SK-N-SH (cell line): ENCODE results near the gene TM4SF4. TPM values are rescaled to one million over a fixed set of nuclear protein-coding genes. Genes with fewer than 3 reads are reported as not detected.

Experiments used
- CTCF ChIA-PET: fragments of 300-600, 350-600 bp; formaldehyde crosslinking; extraction: SDS; loops from one replicate; lab custom pipeline; 2021; lab: Yijun Ruan, JAX
- POLR2A ChIA-PET: fragments of 350-600 bp; sonication (Branson Sonifier 250); formaldehyde crosslinking; extraction: SDS; loops from one replicate; lab custom pipeline; 2020; ENCODE audit warnings: antibody characterized with exemption, inconsistent platforms; lab: Yijun Ruan, JAX
- DNase-seq: peaks from one replicate; pipeline ENCODE4 v3.0.0; 2012
- H2AFZ ChIP-seq: fragments of 200-600 bp; sonication (generic); 2 replicates; pipeline ENCODE4 v1.8.1; 2016; ENCODE audit warnings: antibody characterized with exemption, mild to moderate bottlenecking, low read depth
- H3F3A ChIP-seq: fragments of 200-600 bp; sonication (generic); replicated peaks from 2 replicates; pipeline ENCODE3; 2016; ENCODE audit warnings: antibody characterized with exemption, mild to moderate bottlenecking; ENCODE audit not compliant: insufficient read depth
- H3K27ac ChIP-seq, 2 experiments: fragments of 200-500 bp in 1 of 2; fragments of 200-600 bp in 1 of 2; sonication (Bioruptor generic) in 1 of 2; sonication (generic), shearing (Covaris generic) in 1 of 2; 2 replicates each; pipeline versions ENCODE4 v1.5.1 to v1.6.1; 2014 to 2016; ENCODE audit warnings: low read depth in 2 of 2, inconsistent platforms in 1 of 2, low read length in 1 of 2, mild to moderate bottlenecking in 1 of 2, mixed read lengths in 1 of 2
- H3K27me3 ChIP-seq: fragments of 200-600 bp; sonication (generic), shearing (Covaris generic); 2 replicates; pipeline ENCODE4 v1.6.1; 2016; ENCODE audit warnings: mixed run types; ENCODE audit not compliant: insufficient read depth
- H3K36me3 ChIP-seq, 2 experiments: fragments of 200-500 bp in 1 of 2; fragments of 200-600 bp in 1 of 2; sonication (Bioruptor generic) in 1 of 2; sonication (generic) in 1 of 2; replicated peaks in 1 of 2; 2 replicates each; pipeline versions ENCODE3 to v1.5.1; 2014 to 2016; ENCODE audit warnings: low read length in 1 of 2, mild to moderate bottlenecking in 1 of 2; ENCODE audit not compliant: insufficient read depth in 2 of 2, control insufficient read depth in 1 of 2
- H3K4me1 ChIP-seq, 2 experiments: fragments of 200-500 bp in 1 of 2; fragments of 200-600 bp in 1 of 2; sonication (Bioruptor generic) in 1 of 2; sonication (generic), shearing (Covaris generic) in 1 of 2; 2 replicates each; pipeline versions ENCODE4 v1.5.1 to v1.6.1; 2014 to 2016; ENCODE audit warnings: low read depth in 1 of 2, low read length in 1 of 2, mixed run types in 1 of 2; ENCODE audit not compliant: insufficient read depth in 2 of 2, control insufficient read depth in 1 of 2
- H3K4me2 ChIP-seq: fragments of 200-600 bp; sonication (generic), shearing (Covaris generic); 2 replicates; pipeline ENCODE4 v1.6.1; 2017; ENCODE audit warnings: mixed run types
- H3K4me3 ChIP-seq, 2 experiments: fragments of 200-500 bp in 1 of 2; fragments of 200-600 bp in 1 of 2; sonication (Bioruptor generic) in 1 of 2; sonication (generic), shearing (Covaris generic) in 1 of 2; 2 replicates each; pipeline versions ENCODE4 v1.5.1 to v1.8.1; 2014 to 2016; ENCODE audit warnings: low read depth in 2 of 2, inconsistent platforms in 1 of 2, low read length in 1 of 2, mild to moderate bottlenecking in 1 of 2, mixed read lengths in 1 of 2, moderate library complexity in 1 of 2
- H3K79me2 ChIP-seq: fragments of 200-600 bp; sonication (generic); 2 replicates; pipeline ENCODE4 v1.8.1; 2017; ENCODE audit warnings: mild to moderate bottlenecking; ENCODE audit not compliant: insufficient read depth
- H3K9ac ChIP-seq: fragments of 200-600 bp; sonication (generic); 2 replicates; pipeline ENCODE4 v1.6.1; 2017; ENCODE audit warnings: mixed run types
- H3K9me2 ChIP-seq: fragments of 200-600 bp; sonication (generic); 2 replicates; pipeline ENCODE4 v1.6.1; 2017; ENCODE audit warnings: mixed run types
- H3K9me3 ChIP-seq: fragments of 200-600 bp; sonication (generic); 2 replicates; pipeline ENCODE4 v1.6.1; 2017; ENCODE audit warnings: mixed run types, mild to moderate bottlenecking, moderate library complexity
- H4K20me1 ChIP-seq: fragments of 200-600 bp; sonication (generic); 2 replicates; pipeline ENCODE4 v1.6.1; 2017; ENCODE audit warnings: mild to moderate bottlenecking, mixed run types; ENCODE audit not compliant: insufficient read depth
- CHD2 ChIP-seq: fragments of 150-350 bp; IDR thresholded peaks from 2 replicates; pipeline ENCODE4 v1.6.1; 2018; ENCODE audit warnings: low read length; ENCODE audit not compliant: partially characterized antibody
- ELF1 ChIP-seq: IDR thresholded peaks from 2 replicates; pipeline ENCODE4 v1.4.0; 2012
- FOXJ3 ChIP-seq: sonication (generic); formaldehyde crosslinking; IDR thresholded peaks from 2 replicates; pipeline ENCODE4 v1.5.1; 2020; ENCODE audit warnings: mild to moderate bottlenecking, missing genetic modification reagents
- GABPA ChIP-seq: IDR thresholded peaks from 2 replicates; pipeline ENCODE4 v1.4.0; 2012; ENCODE audit warnings: low read depth, mild to moderate bottlenecking
- JUND ChIP-seq: IDR thresholded peaks from 2 replicates; pipeline ENCODE4 v1.4.0; 2012
- MEF2A ChIP-seq: IDR thresholded peaks from 2 replicates; pipeline ENCODE4 v1.4.0; 2012; ENCODE audit warnings: low read depth, borderline replicate concordance
- MXI1 ChIP-seq: IDR thresholded peaks from 2 replicates; pipeline ENCODE4 v1.6.1; 2012; ENCODE audit warnings: mild to moderate bottlenecking, low read depth, low read length, improper control_type of control experiment
- NFIC ChIP-seq: IDR thresholded peaks from 2 replicates; pipeline ENCODE4 v1.4.0; 2012; ENCODE audit warnings: borderline replicate concordance
- POLR2AphosphoS5 ChIP-seq: IDR thresholded peaks from 2 replicates; pipeline ENCODE4 v1.6.1; 2012; ENCODE audit warnings: low read depth, low read length
- SMC3 ChIP-seq: IDR thresholded peaks from 2 replicates; pipeline ENCODE4 v1.6.1; 2012; ENCODE audit warnings: low read depth, low read length, improper control_type of control experiment
- TCF12 ChIP-seq: IDR thresholded peaks from 2 replicates; pipeline ENCODE4 v1.4.0; 2012
- WGBS: methylation state at CpG from one replicate; pipeline ENCODE4 v1.1.6; 2017; ENCODE audit warnings: low lambda C conversion rate; 5-methylcytosine and 5-hydroxymethylcytosine counted together
- polyA plus RNA-seq, 3 experiments: library from polyadenylated mRNA; depleted of rRNA; stranded (reverse); fragments of >200 nt; gene quantifications; 2 replicates each; pipeline ENCODE4 v1.2.3, GENCODE V29; 2012
- TF ChIP-seq, protein P1 (sequence below): IDR thresholded peaks from 2 replicates; pipeline ENCODE4; 2012
- TF ChIP-seq, protein P2 (sequence below): IDR thresholded peaks from 2 replicates; pipeline ENCODE4 v1.4.0; 2012; ENCODE audit warnings: low read depth
- TF ChIP-seq, protein P3 (sequence below): fragments of 150-350 bp; IDR thresholded peaks from 2 replicates; pipeline ENCODE4 v1.6.1; 2016; ENCODE audit warnings: mild to moderate bottlenecking, low read depth, low read length
- TF ChIP-seq, protein P4 (sequence below): IDR thresholded peaks from 2 replicates; pipeline ENCODE4 v1.4.0; 2012; ENCODE audit warnings: low read depth, borderline replicate concordance
- TF ChIP-seq, protein P5 (sequence below): fragments of 150-350 bp; IDR thresholded peaks from 2 replicates; pipeline ENCODE4 v1.6.1; 2017; ENCODE audit warnings: antibody characterized with exemption, low read length, low read depth, borderline replicate concordance
- TF ChIP-seq, protein P6 (sequence below): IDR thresholded peaks from 2 replicates; pipeline ENCODE4 v1.6.1; 2012; ENCODE audit warnings: mild to moderate bottlenecking, low read depth, low read length, moderate library complexity
- TF ChIP-seq, protein P7 (sequence below): fragments of 200-600 bp; sonication (generic); IDR thresholded peaks from 2 replicates; pipeline ENCODE4 v1.6.1; 2017; ENCODE audit warnings: antibody characterized with exemption, mild to moderate bottlenecking, moderate library complexity

The TM4SF4 gene
- polyA plus RNA-seq, 1 of the 3 experiments (the other 2 are of a cell fraction), result 0.08 TPM

DNA sequence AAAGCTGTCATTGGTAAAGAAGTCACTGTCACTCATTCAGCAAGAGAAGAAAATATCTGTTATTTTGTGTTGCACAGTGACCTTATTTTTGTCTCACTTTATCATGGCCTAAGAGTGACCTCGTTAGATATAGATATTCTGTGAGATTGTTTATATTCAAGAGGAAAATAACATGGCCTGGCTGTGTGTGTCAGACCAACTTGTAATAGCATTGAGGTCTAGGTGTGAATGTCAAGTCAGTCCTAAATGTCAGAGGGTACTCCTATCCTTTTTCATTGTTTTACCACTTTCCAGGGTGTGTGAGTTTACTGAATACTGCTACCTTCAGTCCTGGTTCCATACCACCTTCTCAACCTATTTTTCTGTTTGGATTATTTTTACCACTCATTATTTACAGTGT, 18.5 kb upstream of the TM4SF4 start:
- 0 out of 2 replicates have a peak overlapping the region, but pooled peaks have one; percentile 33 for H2AFZ ChIP-seq
- TF ChIP-seq, protein P1, sequence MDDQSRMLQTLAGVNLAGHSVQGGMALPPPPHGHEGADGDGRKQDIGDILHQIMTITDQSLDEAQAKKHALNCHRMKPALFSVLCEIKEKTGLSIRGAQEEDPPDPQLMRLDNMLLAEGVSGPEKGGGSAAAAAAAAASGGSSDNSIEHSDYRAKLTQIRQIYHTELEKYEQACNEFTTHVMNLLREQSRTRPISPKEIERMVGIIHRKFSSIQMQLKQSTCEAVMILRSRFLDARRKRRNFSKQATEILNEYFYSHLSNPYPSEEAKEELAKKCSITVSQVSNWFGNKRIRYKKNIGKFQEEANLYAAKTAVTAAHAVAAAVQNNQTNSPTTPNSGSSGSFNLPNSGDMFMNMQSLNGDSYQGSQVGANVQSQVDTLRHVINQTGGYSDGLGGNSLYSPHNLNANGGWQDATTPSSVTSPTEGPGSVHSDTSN, result no peak
- TF ChIP-seq GABPA, result no peak
- no peak for TF ChIP-seq FOXJ3
- TF ChIP-seq, protein P2, sequence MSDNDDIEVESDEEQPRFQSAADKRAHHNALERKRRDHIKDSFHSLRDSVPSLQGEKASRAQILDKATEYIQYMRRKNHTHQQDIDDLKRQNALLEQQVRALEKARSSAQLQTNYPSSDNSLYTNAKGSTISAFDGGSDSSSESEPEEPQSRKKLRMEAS, result no peak
- TF ChIP-seq, protein P3, sequence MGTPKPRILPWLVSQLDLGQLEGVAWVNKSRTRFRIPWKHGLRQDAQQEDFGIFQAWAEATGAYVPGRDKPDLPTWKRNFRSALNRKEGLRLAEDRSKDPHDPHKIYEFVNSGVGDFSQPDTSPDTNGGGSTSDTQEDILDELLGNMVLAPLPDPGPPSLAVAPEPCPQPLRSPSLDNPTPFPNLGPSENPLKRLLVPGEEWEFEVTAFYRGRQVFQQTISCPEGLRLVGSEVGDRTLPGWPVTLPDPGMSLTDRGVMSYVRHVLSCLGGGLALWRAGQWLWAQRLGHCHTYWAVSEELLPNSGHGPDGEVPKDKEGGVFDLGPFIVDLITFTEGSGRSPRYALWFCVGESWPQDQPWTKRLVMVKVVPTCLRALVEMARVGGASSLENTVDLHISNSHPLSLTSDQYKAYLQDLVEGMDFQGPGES, result no peak
- TF ChIP-seq, protein P4, sequence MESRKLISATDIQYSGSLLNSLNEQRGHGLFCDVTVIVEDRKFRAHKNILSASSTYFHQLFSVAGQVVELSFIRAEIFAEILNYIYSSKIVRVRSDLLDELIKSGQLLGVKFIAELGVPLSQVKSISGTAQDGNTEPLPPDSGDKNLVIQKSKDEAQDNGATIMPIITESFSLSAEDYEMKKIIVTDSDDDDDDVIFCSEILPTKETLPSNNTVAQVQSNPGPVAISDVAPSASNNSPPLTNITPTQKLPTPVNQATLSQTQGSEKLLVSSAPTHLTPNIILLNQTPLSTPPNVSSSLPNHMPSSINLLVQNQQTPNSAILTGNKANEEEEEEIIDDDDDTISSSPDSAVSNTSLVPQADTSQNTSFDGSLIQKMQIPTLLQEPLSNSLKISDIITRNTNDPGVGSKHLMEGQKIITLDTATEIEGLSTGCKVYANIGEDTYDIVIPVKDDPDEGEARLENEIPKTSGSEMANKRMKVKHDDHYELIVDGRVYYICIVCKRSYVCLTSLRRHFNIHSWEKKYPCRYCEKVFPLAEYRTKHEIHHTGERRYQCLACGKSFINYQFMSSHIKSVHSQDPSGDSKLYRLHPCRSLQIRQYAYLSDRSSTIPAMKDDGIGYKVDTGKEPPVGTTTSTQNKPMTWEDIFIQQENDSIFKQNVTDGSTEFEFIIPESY, result no peak
- TF ChIP-seq, protein P5, sequence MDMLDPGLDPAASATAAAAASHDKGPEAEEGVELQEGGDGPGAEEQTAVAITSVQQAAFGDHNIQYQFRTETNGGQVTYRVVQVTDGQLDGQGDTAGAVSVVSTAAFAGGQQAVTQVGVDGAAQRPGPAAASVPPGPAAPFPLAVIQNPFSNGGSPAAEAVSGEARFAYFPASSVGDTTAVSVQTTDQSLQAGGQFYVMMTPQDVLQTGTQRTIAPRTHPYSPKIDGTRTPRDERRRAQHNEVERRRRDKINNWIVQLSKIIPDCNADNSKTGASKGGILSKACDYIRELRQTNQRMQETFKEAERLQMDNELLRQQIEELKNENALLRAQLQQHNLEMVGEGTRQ, result no peak
- TF ChIP-seq NFIC, result no peak
- no peak for TF ChIP-seq MXI1
- TF ChIP-seq POLR2AphosphoS5, result no peak
- TF ChIP-seq TCF12, result no peak
- no peak for TF ChIP-seq CHD2
- no peak for TF ChIP-seq ELF1
- no peak for TF ChIP-seq MEF2A
- TF ChIP-seq SMC3, result no peak
- TF ChIP-seq, protein P6, sequence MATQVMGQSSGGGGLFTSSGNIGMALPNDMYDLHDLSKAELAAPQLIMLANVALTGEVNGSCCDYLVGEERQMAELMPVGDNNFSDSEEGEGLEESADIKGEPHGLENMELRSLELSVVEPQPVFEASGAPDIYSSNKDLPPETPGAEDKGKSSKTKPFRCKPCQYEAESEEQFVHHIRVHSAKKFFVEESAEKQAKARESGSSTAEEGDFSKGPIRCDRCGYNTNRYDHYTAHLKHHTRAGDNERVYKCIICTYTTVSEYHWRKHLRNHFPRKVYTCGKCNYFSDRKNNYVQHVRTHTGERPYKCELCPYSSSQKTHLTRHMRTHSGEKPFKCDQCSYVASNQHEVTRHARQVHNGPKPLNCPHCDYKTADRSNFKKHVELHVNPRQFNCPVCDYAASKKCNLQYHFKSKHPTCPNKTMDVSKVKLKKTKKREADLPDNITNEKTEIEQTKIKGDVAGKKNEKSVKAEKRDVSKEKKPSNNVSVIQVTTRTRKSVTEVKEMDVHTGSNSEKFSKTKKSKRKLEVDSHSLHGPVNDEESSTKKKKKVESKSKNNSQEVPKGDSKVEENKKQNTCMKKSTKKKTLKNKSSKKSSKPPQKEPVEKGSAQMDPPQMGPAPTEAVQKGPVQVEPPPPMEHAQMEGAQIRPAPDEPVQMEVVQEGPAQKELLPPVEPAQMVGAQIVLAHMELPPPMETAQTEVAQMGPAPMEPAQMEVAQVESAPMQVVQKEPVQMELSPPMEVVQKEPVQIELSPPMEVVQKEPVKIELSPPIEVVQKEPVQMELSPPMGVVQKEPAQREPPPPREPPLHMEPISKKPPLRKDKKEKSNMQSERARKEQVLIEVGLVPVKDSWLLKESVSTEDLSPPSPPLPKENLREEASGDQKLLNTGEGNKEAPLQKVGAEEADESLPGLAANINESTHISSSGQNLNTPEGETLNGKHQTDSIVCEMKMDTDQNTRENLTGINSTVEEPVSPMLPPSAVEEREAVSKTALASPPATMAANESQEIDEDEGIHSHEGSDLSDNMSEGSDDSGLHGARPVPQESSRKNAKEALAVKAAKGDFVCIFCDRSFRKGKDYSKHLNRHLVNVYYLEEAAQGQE, result no peak
- no peak for TF ChIP-seq JUND
- TF ChIP-seq, protein P7, sequence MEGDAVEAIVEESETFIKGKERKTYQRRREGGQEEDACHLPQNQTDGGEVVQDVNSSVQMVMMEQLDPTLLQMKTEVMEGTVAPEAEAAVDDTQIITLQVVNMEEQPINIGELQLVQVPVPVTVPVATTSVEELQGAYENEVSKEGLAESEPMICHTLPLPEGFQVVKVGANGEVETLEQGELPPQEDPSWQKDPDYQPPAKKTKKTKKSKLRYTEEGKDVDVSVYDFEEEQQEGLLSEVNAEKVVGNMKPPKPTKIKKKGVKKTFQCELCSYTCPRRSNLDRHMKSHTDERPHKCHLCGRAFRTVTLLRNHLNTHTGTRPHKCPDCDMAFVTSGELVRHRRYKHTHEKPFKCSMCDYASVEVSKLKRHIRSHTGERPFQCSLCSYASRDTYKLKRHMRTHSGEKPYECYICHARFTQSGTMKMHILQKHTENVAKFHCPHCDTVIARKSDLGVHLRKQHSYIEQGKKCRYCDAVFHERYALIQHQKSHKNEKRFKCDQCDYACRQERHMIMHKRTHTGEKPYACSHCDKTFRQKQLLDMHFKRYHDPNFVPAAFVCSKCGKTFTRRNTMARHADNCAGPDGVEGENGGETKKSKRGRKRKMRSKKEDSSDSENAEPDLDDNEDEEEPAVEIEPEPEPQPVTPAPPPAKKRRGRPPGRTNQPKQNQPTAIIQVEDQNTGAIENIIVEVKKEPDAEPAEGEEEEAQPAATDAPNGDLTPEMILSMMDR, result no peak

More for the DNA sequence above, 18.5 kb upstream of the TM4SF4 start:
- peaks cover 4% of the 10 kb centered on the region in 2 experiments; a peak in 2 of 4 replicates for H3K4me1 ChIP-seq
- H4K20me1 ChIP-seq, result no peaks in the 10 kb centered on the region
- DNase-seq, result no peak
- no peaks in the 10 kb centered on the region for H3K9me3 ChIP-seq
- no peaks in the 10 kb centered on the region for H3K27me3 ChIP-seq
- ChIA-PET CTCF (interaction anchor here (0.9 to 2.2 kb wide), 2 partner anchors 10 to 24 kb away, joined by 3 to 9 read pairs; no protein-coding TSS in a partner anchor), POLR2A (no interaction called here)
- no peak overlapping the region for H3K27ac ChIP-seq
- no peak overlapping the region for H3K4me3 ChIP-seq
- no peaks in the 10 kb centered on the region for H3K79me2 ChIP-seq
- H3F3A ChIP-seq, result peaks cover 5% of the 10 kb centered on the region
- H3K9me2 ChIP-seq, result no peaks in the 10 kb centered on the region
- H3K36me3 ChIP-seq, result no peaks in the 10 kb centered on the region
- WGBS, result 68% methylated on average over 1 of the region's 1 CpG
- H3K4me2 ChIP-seq, result no peak overlapping the region
- H3K9ac ChIP-seq, result no peak overlapping the region
